OCI-LY7 (cell line): ENCODE data around the gene TNFRSF12A. TPM values are rescaled to one million over a fixed set of nuclear protein-coding genes. Genes with fewer than 3 reads are reported as not detected.
A peak's percentile ranks its signal among the peaks of the same experiment; 100 is the strongest.

Experiments
- BruUV-seq: library from RNA; stranded (reverse); fragments of 400-500 nt; replicated peaks from 2 replicates; lab custom pipeline; 2021; lab: Mats Ljungman, UMichigan
- CTCF ChIA-PET: fragments of 300-600 bp; sonication (Branson Sonifier 250); formaldehyde crosslinking; loops from one replicate; lab custom pipeline; 2022; ENCODE audit warnings: antibody characterized with exemption; ENCODE audit not compliant: unreplicated experiment; lab: Charles Lee
- POLR2A ChIA-PET: fragments of 300-600 bp; sonication (Branson Sonifier 250); formaldehyde crosslinking; loops from one replicate; lab custom pipeline; 2022; ENCODE audit warnings: antibody characterized with exemption; lab: Charles Lee
- DNase-seq: peaks from one replicate; pipeline ENCODE4 v3.0.0-alpha.2; 2015; ENCODE audit warnings: low spot score
- H2AFZ ChIP-seq: fragments of 200-600 bp; sonication (generic), shearing (Covaris generic); 2 replicates; pipeline ENCODE4 v1.6.1; 2014; ENCODE audit warnings: mild to moderate bottlenecking, antibody characterized with exemption, low read length, moderate library complexity
- H3K27ac ChIP-seq: fragments of 200-600 bp; sonication (generic); 2 replicates; pipeline ENCODE4 v1.5.1; 2014; ENCODE audit warnings: mixed run types, low read depth, mild to moderate bottlenecking, moderate library complexity, low read length, inconsistent platforms; ENCODE audit not compliant: poor library complexity, severe bottlenecking
- H3K36me3 ChIP-seq: fragments of 200-600 bp; sonication (generic); 2 replicates; pipeline ENCODE4 v1.6.1; 2014; ENCODE audit warnings: mild to moderate bottlenecking, antibody characterized with exemption, low read length, moderate library complexity, mixed read lengths; ENCODE audit not compliant: insufficient read depth
- H3K4me1 ChIP-seq: fragments of 200-600 bp; sonication (generic); 2 replicates; pipeline ENCODE4 v1.5.1; 2014; ENCODE audit warnings: mild to moderate bottlenecking, low read length; ENCODE audit not compliant: insufficient read depth, poor library complexity, severe bottlenecking
- H3K4me2 ChIP-seq: fragments of 200-600 bp; sonication (generic); 2 replicates; pipeline ENCODE4 v1.6.1; 2014; ENCODE audit warnings: mild to moderate bottlenecking, low read length
- H3K4me3 ChIP-seq: fragments of 200-600 bp; sonication (generic); 2 replicates; pipeline ENCODE4 v1.5.1; 2014; ENCODE audit warnings: mild to moderate bottlenecking, low read depth, low read length; ENCODE audit not compliant: poor library complexity, severe bottlenecking
- H3K79me2 ChIP-seq: fragments of 200-600 bp; sonication (generic); 2 replicates; pipeline ENCODE4 v1.6.1; 2016; ENCODE audit warnings: low read depth, mild to moderate bottlenecking, low read length, moderate library complexity, mixed read lengths; ENCODE audit not compliant: insufficient read depth
- H3K9me2 ChIP-seq: fragments of 200-600 bp; sonication (generic); 2 replicates; pipeline ENCODE4 v1.6.1; 2016; ENCODE audit warnings: mild to moderate bottlenecking, low read length, mixed read lengths; ENCODE audit not compliant: insufficient read depth
- H3K9me3 ChIP-seq: fragments of 200-600 bp; sonication (generic); 2 replicates; pipeline ENCODE4 v1.6.1; 2014; ENCODE audit warnings: mild to moderate bottlenecking, mixed run types, low read length, mixed read lengths
- H4K20me1 ChIP-seq: fragments of 200-600 bp; sonication (generic); 2 replicates; pipeline ENCODE4 v1.6.1; 2014; ENCODE audit warnings: mild to moderate bottlenecking, antibody characterized with exemption, low read length, moderate library complexity, mixed read lengths; ENCODE audit not compliant: insufficient read depth
- CTCF ChIP-seq: fragments of 200-600 bp; sonication (generic); conservative IDR thresholded peaks from 2 replicates; pipeline ENCODE4 v1.5.1; 2014; ENCODE audit warnings: mild to moderate bottlenecking, antibody characterized with exemption, low read length, moderate library complexity, mixed read lengths
- EZH2phosphoT487 ChIP-seq: fragments of 200-600 bp; sonication (generic); IDR thresholded peaks from 2 replicates; pipeline ENCODE4 v1.6.1; 2018; ENCODE audit warnings: low read depth, borderline replicate concordance, mild to moderate bottlenecking, mixed run types, antibody characterized with exemption, low read length, moderate library complexity, mixed read lengths
- intact Hi-C: fragments of 100-400 bp; cut with micrococcal nuclease; formaldehyde crosslinking; loops from one replicate; pipeline ENCODE4 v1.10.0; 2022; ENCODE audit not compliant: unreplicated experiment
- total RNA-seq, 2 experiments: library from RNA; depleted of rRNA in 1 of 2; stranded (reverse); fragments of >200 nt in 1 of 2; shearing (Covaris generic) in 1 of 2; gene quantifications; 2 replicates each; pipeline ENCODE4 v1.2.3, GENCODE V29; 2014 to 2022

Gene TNFRSF12A
- total RNA-seq, 2 experiments from 2014 or later: 1.9 to 4.9 TPM

GRCh38 chr16:2976201-2976600 lies 44.0 kb upstream of the TNFRSF12A start:
- Histone ChIP-seq H4K20me1 (no peaks in the 10 kb centered on the region), H2AFZ (no peak overlapping the region), H3K4me3 (no peak overlapping the region), H3K4me1 (peaks cover 34% of the 10 kb centered on the region), H3K27ac (no peak overlapping the region), H3K36me3 (peaks cover 83% of the 10 kb centered on the region), H3K79me2 (peaks cover 27% of the 10 kb centered on the region; the same call in 1 of the 2 replicates), H3K4me2 (no peak overlapping the region), H3K9me3 (no peaks in the 10 kb centered on the region), H3K9me2 (no peaks in the 10 kb centered on the region)
- ChIA-PET POLR2A (no interaction called here), CTCF (no interaction called here)
- no TSS peak for BruUV-seq
- no peak for TF ChIP-seq EZH2phosphoT487
- TF ChIP-seq CTCF: no peak
- intact Hi-C loops: no loop called here
- DNase-seq: no peak

GRCh38 chr16:2976673-2977072 lies 43.5 kb upstream of the TNFRSF12A start:
- ChIA-PET POLR2A (no interaction called here), CTCF (no interaction called here)
- no TSS peak for BruUV-seq
- intact Hi-C loops: no loop called here
- no peak for DNase-seq
- Histone ChIP-seq H2AFZ (no peak overlapping the region), H3K4me2 (no peak overlapping the region), H3K27ac (no peak overlapping the region), H3K9me2 (no peaks in the 10 kb centered on the region), H3K36me3 (peaks cover 78% of the 10 kb centered on the region), H4K20me1 (no peaks in the 10 kb centered on the region), H3K79me2 (peaks cover 27% of the 10 kb centered on the region; the same call in 1 of the 2 replicates), H3K4me3 (no peak overlapping the region), H3K4me1 (peaks cover 34% of the 10 kb centered on the region), H3K9me3 (no peaks in the 10 kb centered on the region)
- TF ChIP-seq CTCF (no peak), EZH2phosphoT487 (no peak)

GRCh38 chr16:2977440-2977839 lies 42.7 kb upstream of the TNFRSF12A start:
- Histone ChIP-seq H3K36me3 (peaks cover 71% of the 10 kb centered on the region), H4K20me1 (no peaks in the 10 kb centered on the region), H2AFZ (no peak overlapping the region), H3K27ac (no peak overlapping the region), H3K79me2 (peaks cover 27% of the 10 kb centered on the region; the same call in 1 of the 2 replicates), H3K4me1 (peaks cover 34% of the 10 kb centered on the region), H3K4me2 (peak overlapping the region; percentile 41), H3K9me2 (no peaks in the 10 kb centered on the region), H3K9me3 (no peaks in the 10 kb centered on the region), H3K4me3 (no peak overlapping the region)
- no TSS peak for BruUV-seq
- CTCF ChIA-PET: no interaction called here
- DNase-seq: no peak
- intact Hi-C loops: no loop called here
- TF ChIP-seq CTCF: no peak
- no peak for TF ChIP-seq EZH2phosphoT487
- POLR2A ChIA-PET: interaction anchor here (0.6 kb wide), 1 partner anchor 14 kb away, joined by 3 read pairs; no protein-coding TSS in a partner anchor
